SK-N-SH (cell line): ENCODE results near the gene SPRED1. TPM values are rescaled to one million over a fixed set of nuclear protein-coding genes. Genes with fewer than 3 reads are reported as not detected.

Source experiments
- CTCF ChIA-PET: fragments of 300-600, 350-600 bp; formaldehyde crosslinking; extraction: SDS; loops from one replicate; lab custom pipeline; 2021; lab: Yijun Ruan, JAX
- POLR2A ChIA-PET: fragments of 350-600 bp; sonication (Branson Sonifier 250); formaldehyde crosslinking; extraction: SDS; loops from one replicate; lab custom pipeline; 2020; ENCODE audit warnings: antibody characterized with exemption, inconsistent platforms; lab: Yijun Ruan, JAX
- DNase-seq: peaks from one replicate; pipeline ENCODE4 v3.0.0; 2012
- H2AFZ ChIP-seq: fragments of 200-600 bp; sonication (generic); 2 replicates; pipeline ENCODE4 v1.8.1; 2016; ENCODE audit warnings: antibody characterized with exemption, mild to moderate bottlenecking, low read depth
- H3F3A ChIP-seq: fragments of 200-600 bp; sonication (generic); replicated peaks from 2 replicates; pipeline ENCODE3; 2016; ENCODE audit warnings: antibody characterized with exemption, mild to moderate bottlenecking; ENCODE audit not compliant: insufficient read depth
- H3K27ac ChIP-seq, 2 experiments: fragments of 200-500 bp in 1 of 2; fragments of 200-600 bp in 1 of 2; sonication (Bioruptor generic) in 1 of 2; sonication (generic), shearing (Covaris generic) in 1 of 2; 2 replicates each; pipeline versions ENCODE4 v1.5.1 to v1.6.1; 2014 to 2016; ENCODE audit warnings: low read depth in 2 of 2, inconsistent platforms in 1 of 2, low read length in 1 of 2, mild to moderate bottlenecking in 1 of 2, mixed read lengths in 1 of 2
- H3K27me3 ChIP-seq: fragments of 200-600 bp; sonication (generic), shearing (Covaris generic); 2 replicates; pipeline ENCODE4 v1.6.1; 2016; ENCODE audit warnings: mixed run types; ENCODE audit not compliant: insufficient read depth
- H3K36me3 ChIP-seq, 2 experiments: fragments of 200-500 bp in 1 of 2; fragments of 200-600 bp in 1 of 2; sonication (Bioruptor generic) in 1 of 2; sonication (generic) in 1 of 2; replicated peaks in 1 of 2; 2 replicates each; pipeline versions ENCODE3 to v1.5.1; 2014 to 2016; ENCODE audit warnings: low read length in 1 of 2, mild to moderate bottlenecking in 1 of 2; ENCODE audit not compliant: insufficient read depth in 2 of 2, control insufficient read depth in 1 of 2
- H3K4me1 ChIP-seq, 2 experiments: fragments of 200-500 bp in 1 of 2; fragments of 200-600 bp in 1 of 2; sonication (Bioruptor generic) in 1 of 2; sonication (generic), shearing (Covaris generic) in 1 of 2; 2 replicates each; pipeline versions ENCODE4 v1.5.1 to v1.6.1; 2014 to 2016; ENCODE audit warnings: low read depth in 1 of 2, low read length in 1 of 2, mixed run types in 1 of 2; ENCODE audit not compliant: insufficient read depth in 2 of 2, control insufficient read depth in 1 of 2
- H3K4me2 ChIP-seq: fragments of 200-600 bp; sonication (generic), shearing (Covaris generic); 2 replicates; pipeline ENCODE4 v1.6.1; 2017; ENCODE audit warnings: mixed run types
- H3K4me3 ChIP-seq, 2 experiments: fragments of 200-500 bp in 1 of 2; fragments of 200-600 bp in 1 of 2; sonication (Bioruptor generic) in 1 of 2; sonication (generic), shearing (Covaris generic) in 1 of 2; 2 replicates each; pipeline versions ENCODE4 v1.5.1 to v1.8.1; 2014 to 2016; ENCODE audit warnings: low read depth in 2 of 2, inconsistent platforms in 1 of 2, low read length in 1 of 2, mild to moderate bottlenecking in 1 of 2, mixed read lengths in 1 of 2, moderate library complexity in 1 of 2
- H3K79me2 ChIP-seq: fragments of 200-600 bp; sonication (generic); 2 replicates; pipeline ENCODE4 v1.8.1; 2017; ENCODE audit warnings: mild to moderate bottlenecking; ENCODE audit not compliant: insufficient read depth
- H3K9ac ChIP-seq: fragments of 200-600 bp; sonication (generic); 2 replicates; pipeline ENCODE4 v1.6.1; 2017; ENCODE audit warnings: mixed run types
- H3K9me2 ChIP-seq: fragments of 200-600 bp; sonication (generic); 2 replicates; pipeline ENCODE4 v1.6.1; 2017; ENCODE audit warnings: mixed run types
- H3K9me3 ChIP-seq: fragments of 200-600 bp; sonication (generic); 2 replicates; pipeline ENCODE4 v1.6.1; 2017; ENCODE audit warnings: mixed run types, mild to moderate bottlenecking, moderate library complexity
- H4K20me1 ChIP-seq: fragments of 200-600 bp; sonication (generic); 2 replicates; pipeline ENCODE4 v1.6.1; 2017; ENCODE audit warnings: mild to moderate bottlenecking, mixed run types; ENCODE audit not compliant: insufficient read depth
- ELF1 ChIP-seq: IDR thresholded peaks from 2 replicates; pipeline ENCODE4 v1.4.0; 2012
- FOSL2 ChIP-seq: IDR thresholded peaks from 2 replicates; pipeline ENCODE4 v1.4.0; 2012; ENCODE audit warnings: low read depth, mild to moderate bottlenecking, moderate library complexity, borderline replicate concordance
- FOXJ3 ChIP-seq: sonication (generic); formaldehyde crosslinking; IDR thresholded peaks from 2 replicates; pipeline ENCODE4 v1.5.1; 2020; ENCODE audit warnings: mild to moderate bottlenecking, missing genetic modification reagents
- IRF3 ChIP-seq: fragments of 150-350 bp; IDR thresholded peaks from 2 replicates; pipeline ENCODE4 v1.6.1; 2016; ENCODE audit warnings: mild to moderate bottlenecking, low read depth, low read length
- JUND ChIP-seq: IDR thresholded peaks from 2 replicates; pipeline ENCODE4 v1.4.0; 2012
- MAX ChIP-seq: IDR thresholded peaks from 2 replicates; pipeline ENCODE4 v1.4.0; 2012; ENCODE audit warnings: low read depth
- MEF2A ChIP-seq: IDR thresholded peaks from 2 replicates; pipeline ENCODE4 v1.4.0; 2012; ENCODE audit warnings: low read depth, borderline replicate concordance
- MXI1 ChIP-seq: IDR thresholded peaks from 2 replicates; pipeline ENCODE4 v1.6.1; 2012; ENCODE audit warnings: mild to moderate bottlenecking, low read depth, low read length, improper control_type of control experiment
- NRF1 ChIP-seq: IDR thresholded peaks from 2 replicates; pipeline ENCODE4 v1.6.1; 2012; ENCODE audit warnings: low read depth, mild to moderate bottlenecking, low read length
- PBX3 ChIP-seq: IDR thresholded peaks from 2 replicates; pipeline ENCODE4; 2012
- POLR2AphosphoS5 ChIP-seq: IDR thresholded peaks from 2 replicates; pipeline ENCODE4 v1.6.1; 2012; ENCODE audit warnings: low read depth, low read length
- RAD21 ChIP-seq: IDR thresholded peaks from 2 replicates; pipeline ENCODE4 v1.6.1; 2012; ENCODE audit warnings: mild to moderate bottlenecking, low read length
- RFX5 ChIP-seq: IDR thresholded peaks from 2 replicates; pipeline ENCODE4 v1.6.1; 2012; ENCODE audit warnings: mild to moderate bottlenecking, improper control_type of control experiment, low read length
- RXRA ChIP-seq: IDR thresholded peaks from 2 replicates; pipeline ENCODE4 v1.4.0; 2012; ENCODE audit warnings: low read depth, mild to moderate bottlenecking, borderline replicate concordance
- SIN3A ChIP-seq: IDR thresholded peaks from 2 replicates; pipeline ENCODE4 v1.6.1; 2012; ENCODE audit warnings: low read depth, mild to moderate bottlenecking, low read length, moderate library complexity, borderline replicate concordance
- TCF12 ChIP-seq: IDR thresholded peaks from 2 replicates; pipeline ENCODE4 v1.4.0; 2012
- YY1 ChIP-seq: IDR thresholded peaks from 2 replicates; pipeline ENCODE4 v1.4.0; 2012; ENCODE audit warnings: low read depth, mild to moderate bottlenecking
- WGBS: methylation state at CpG from one replicate; pipeline ENCODE4 v1.1.6; 2017; ENCODE audit warnings: low lambda C conversion rate; 5-methylcytosine and 5-hydroxymethylcytosine counted together
- polyA plus RNA-seq, 3 experiments: library from polyadenylated mRNA; depleted of rRNA; stranded (reverse); fragments of >200 nt; gene quantifications; 2 replicates each; pipeline ENCODE4 v1.2.3, GENCODE V29; 2012
- TF ChIP-seq, protein P1 (sequence below): IDR thresholded peaks from 2 replicates; pipeline ENCODE4 v1.4.0; 2012; ENCODE audit warnings: low read depth, borderline replicate concordance
- TF ChIP-seq, protein P2 (sequence below): IDR thresholded peaks from 2 replicates; pipeline ENCODE4 v1.6.1; 2012; ENCODE audit warnings: mild to moderate bottlenecking, low read depth, low read length, moderate library complexity

SPRED1 gene
- 4.3 and 4.4 TPM in 2 replicates for polyA plus RNA-seq (2012; rRNA removed)
- polyA plus RNA-seq (2012; cell fraction: cytosol; rRNA removed): 6.6 and 7.7 TPM in 2 replicates
- 2.8 and 6.0 TPM in 2 replicates for polyA plus RNA-seq (2012; cell fraction: nucleus; rRNA removed)

- peak within 1 kb of the TSS; percentile 82; the same call in 1 of the 2 replicates for H2AFZ ChIP-seq
- H4K20me1 ChIP-seq: peaks cover 41% of the 10 kb centered on the region
- ChIA-PET POLR2A (interaction anchor here (0.6 to 1.8 kb wide), 8 partner anchors 8 to 250 kb away, joined by 3 to 9 read pairs (median 3); no protein-coding TSS in a partner anchor), CTCF (interaction anchor here (0.7 to 3.0 kb wide), 14 partner anchors 10 to 257 kb away, joined by 3 to 26 read pairs (median 4); no protein-coding TSS in a partner anchor)
- no peaks in the 10 kb centered on the region for H3K27me3 ChIP-seq
- DNase-seq: peak; percentile 76
- TF ChIP-seq ELF1: no peak
- no peak for TF ChIP-seq RXRA
- TF ChIP-seq, protein P1, sequence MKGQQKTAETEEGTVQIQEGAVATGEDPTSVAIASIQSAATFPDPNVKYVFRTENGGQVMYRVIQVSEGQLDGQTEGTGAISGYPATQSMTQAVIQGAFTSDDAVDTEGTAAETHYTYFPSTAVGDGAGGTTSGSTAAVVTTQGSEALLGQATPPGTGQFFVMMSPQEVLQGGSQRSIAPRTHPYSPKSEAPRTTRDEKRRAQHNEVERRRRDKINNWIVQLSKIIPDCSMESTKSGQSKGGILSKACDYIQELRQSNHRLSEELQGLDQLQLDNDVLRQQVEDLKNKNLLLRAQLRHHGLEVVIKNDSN: no peak
- no peak for TF ChIP-seq IRF3
- TF ChIP-seq POLR2AphosphoS5: no peak
- no peak for TF ChIP-seq YY1
- TF ChIP-seq NRF1: no peak
- TF ChIP-seq JUND: no peak
- TF ChIP-seq MEF2A: no peak
- 0 out of 2 replicates have a peak, but pooled peaks have one; percentile 5 for TF ChIP-seq MXI1
- TF ChIP-seq MAX: no peak
- TF ChIP-seq PBX3: no peak
- TF ChIP-seq, protein P2, sequence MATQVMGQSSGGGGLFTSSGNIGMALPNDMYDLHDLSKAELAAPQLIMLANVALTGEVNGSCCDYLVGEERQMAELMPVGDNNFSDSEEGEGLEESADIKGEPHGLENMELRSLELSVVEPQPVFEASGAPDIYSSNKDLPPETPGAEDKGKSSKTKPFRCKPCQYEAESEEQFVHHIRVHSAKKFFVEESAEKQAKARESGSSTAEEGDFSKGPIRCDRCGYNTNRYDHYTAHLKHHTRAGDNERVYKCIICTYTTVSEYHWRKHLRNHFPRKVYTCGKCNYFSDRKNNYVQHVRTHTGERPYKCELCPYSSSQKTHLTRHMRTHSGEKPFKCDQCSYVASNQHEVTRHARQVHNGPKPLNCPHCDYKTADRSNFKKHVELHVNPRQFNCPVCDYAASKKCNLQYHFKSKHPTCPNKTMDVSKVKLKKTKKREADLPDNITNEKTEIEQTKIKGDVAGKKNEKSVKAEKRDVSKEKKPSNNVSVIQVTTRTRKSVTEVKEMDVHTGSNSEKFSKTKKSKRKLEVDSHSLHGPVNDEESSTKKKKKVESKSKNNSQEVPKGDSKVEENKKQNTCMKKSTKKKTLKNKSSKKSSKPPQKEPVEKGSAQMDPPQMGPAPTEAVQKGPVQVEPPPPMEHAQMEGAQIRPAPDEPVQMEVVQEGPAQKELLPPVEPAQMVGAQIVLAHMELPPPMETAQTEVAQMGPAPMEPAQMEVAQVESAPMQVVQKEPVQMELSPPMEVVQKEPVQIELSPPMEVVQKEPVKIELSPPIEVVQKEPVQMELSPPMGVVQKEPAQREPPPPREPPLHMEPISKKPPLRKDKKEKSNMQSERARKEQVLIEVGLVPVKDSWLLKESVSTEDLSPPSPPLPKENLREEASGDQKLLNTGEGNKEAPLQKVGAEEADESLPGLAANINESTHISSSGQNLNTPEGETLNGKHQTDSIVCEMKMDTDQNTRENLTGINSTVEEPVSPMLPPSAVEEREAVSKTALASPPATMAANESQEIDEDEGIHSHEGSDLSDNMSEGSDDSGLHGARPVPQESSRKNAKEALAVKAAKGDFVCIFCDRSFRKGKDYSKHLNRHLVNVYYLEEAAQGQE: no peak
- TF ChIP-seq FOXJ3 (CRISPR knock-in tag): no peak
- TF ChIP-seq FOSL2: no peak
- TF ChIP-seq RAD21: 0 out of 2 replicates have a peak, but pooled peaks have one; percentile 4
- TF ChIP-seq TCF12: no peak
- TF ChIP-seq SIN3A: 0 out of 2 replicates have a peak, but pooled peaks have one; percentile 11
- TF ChIP-seq RFX5: no peak
- peak within 1 kb of the TSS; percentile 89 to 97 for H3K27ac ChIP-seq
- peak within 1 kb of the TSS; percentile 91 for H3K4me3 ChIP-seq
- no peaks in the 10 kb centered on the region for H3K9me3 ChIP-seq
- under 1% methylated on average over 29 of the region's 75 CpGs for whole genome bisulfite sequencing
- H3K36me3 ChIP-seq: peaks cover 0 to 6% of the 10 kb centered on the region in 2 experiments
- H3K79me2 ChIP-seq: peaks cover 53% of the 10 kb centered on the region
- peaks cover 17 to 19% of the 10 kb centered on the region in 2 experiments; a peak in 3 of 4 replicates for H3K4me1 ChIP-seq
- H3F3A ChIP-seq: peaks cover 29% of the 10 kb centered on the region
- peak within 1 kb of the TSS; percentile 74 for H3K4me2 ChIP-seq
- H3K9ac ChIP-seq: peak within 1 kb of the TSS; percentile 95
- no peaks in the 10 kb centered on the region for H3K9me2 ChIP-seq
Measured at GRCh38 chr15:38252481-38253350, at the start of gene SPRED1. Gene SPRED1 (plus strand): TSS chr15:38252836. CDS start chr15:38253186, 350 bp downstream.
